PC-9 (cell line): ENCODE data around the gene ARHGAP8. TPM values are rescaled to one million over a fixed set of nuclear protein-coding genes. Genes with fewer than 3 reads are reported as not detected.

ENCODE experiments used
- BruUV-seq: library from RNA; stranded (reverse); fragments of 400-500 nt; replicated peaks from 2 replicates; lab custom pipeline; 2021; lab: Mats Ljungman, UMichigan
- CTCF ChIA-PET: fragments of 300-600 bp; sonication (Branson Sonifier 250); formaldehyde crosslinking; loops from one replicate; lab custom pipeline; 2022; ENCODE audit warnings: antibody characterized with exemption; lab: Charles Lee
- POLR2A ChIA-PET: fragments of 300-600 bp; sonication (Branson Sonifier 250); formaldehyde crosslinking; loops from one replicate; lab custom pipeline; 2022; ENCODE audit warnings: antibody characterized with exemption; ENCODE audit not compliant: unreplicated experiment; lab: Charles Lee
- DNase-seq, 2 experiments: peaks; one replicate each; pipeline versions ENCODE4 v3.0.0 to v3.0.0-alpha.2; 2015 to 2022; ENCODE audit warnings: mixed read lengths in 1 of 2
- H2AFZ ChIP-seq: fragments of 200-600 bp; sonication (generic); 2 replicates; pipeline ENCODE4 v1.8.1; 2017; ENCODE audit warnings: antibody characterized with exemption
- H3F3A ChIP-seq: fragments of 200-600 bp; sonication (generic); 2 replicates; pipeline ENCODE4 v1.8.1; 2017; ENCODE audit warnings: antibody characterized with exemption, mild to moderate bottlenecking, low read depth; ENCODE audit not compliant: insufficient read depth
- H3K27ac ChIP-seq: fragments of 200-600 bp; sonication (generic); 2 replicates; pipeline ENCODE4 v1.6.1; 2016; ENCODE audit warnings: mixed run types
- H3K27me3 ChIP-seq: fragments of 200-600 bp; sonication (generic); 2 replicates; pipeline ENCODE4 v1.6.1; 2016; ENCODE audit warnings: low read depth, mixed run types; ENCODE audit not compliant: insufficient read depth
- H3K36me3 ChIP-seq: fragments of 200-600 bp; sonication (generic); 2 replicates; pipeline ENCODE4 v1.6.1; 2016; ENCODE audit warnings: low read depth, mixed run types
- H3K4me1 ChIP-seq: fragments of 200-600 bp; sonication (generic); replicated peaks from 2 replicates; pipeline ENCODE4 v1.6.1; 2016; ENCODE audit warnings: mixed run types; ENCODE audit not compliant: insufficient read depth
- H3K4me2 ChIP-seq: fragments of 200-600 bp; sonication (generic); 2 replicates; pipeline ENCODE4 v1.6.1; 2017; ENCODE audit warnings: mixed run types
- H3K4me3 ChIP-seq: fragments of 200-600 bp; sonication (generic); 2 replicates; pipeline ENCODE4 v1.6.1; 2016; ENCODE audit warnings: mixed run types
- H3K79me2 ChIP-seq: fragments of 200-600 bp; sonication (generic); 2 replicates; pipeline ENCODE4 v1.6.1; 2017; ENCODE audit warnings: low read depth, mixed run types
- H3K9me2 ChIP-seq: fragments of 200-600 bp; sonication (generic); 2 replicates; pipeline ENCODE4 v1.8.1; 2017; ENCODE audit warnings: mild to moderate bottlenecking; ENCODE audit not compliant: insufficient read depth
- H3K9me3 ChIP-seq: fragments of 200-600 bp; sonication (generic); 2 replicates; pipeline ENCODE4 v1.8.1; 2016; ENCODE audit warnings: low read depth; ENCODE audit not compliant: insufficient read depth
- H4K20me1 ChIP-seq: fragments of 200-600 bp; sonication (generic); 2 replicates; pipeline ENCODE4 v1.8.1; 2017; ENCODE audit not compliant: insufficient read depth
- CTCF ChIP-seq: fragments of 200-600 bp; sonication (generic); conservative IDR thresholded peaks from 2 replicates; pipeline ENCODE4 v1.6.1; 2017; ENCODE audit warnings: mixed run types, antibody characterized with exemption, mild to moderate bottlenecking, moderate library complexity
- EZH2 ChIP-seq: fragments of 200-600 bp; sonication (generic); IDR thresholded peaks from 2 replicates; pipeline ENCODE4 v1.8.0; 2017; ENCODE audit warnings: antibody characterized with exemption, low read depth
- intact Hi-C: fragments of 100-400 bp; cut with micrococcal nuclease; formaldehyde crosslinking; loops from one replicate; pipeline ENCODE4 v1.10.0; 2022; ENCODE audit not compliant: unreplicated experiment
- total RNA-seq: library from RNA; stranded (reverse); gene quantifications from 2 replicates; pipeline ENCODE4 v1.2.3, GENCODE V29; 2021

The ARHGAP8 gene
- total RNA-seq, 1 experiment from 2014 or later = 114 TPM

GRCh38 chr22:44891293-44891747 is 138.9 kb downstream of the ARHGAP8 start:
- TF ChIP-seq EZH2 = no peak
- no peak for TF ChIP-seq CTCF
- Histone ChIP-seq H3K4me3 (no peak overlapping the region), H3K9me2 (no peaks in the 10 kb centered on the region), H2AFZ (no peak overlapping the region), H3K4me1 (no peaks in the 10 kb centered on the region), H3K27me3 (peaks cover 47% of the 10 kb centered on the region), H3K27ac (no peak overlapping the region), H3K4me2 (no peak overlapping the region), H3K79me2 (no peaks in the 10 kb centered on the region), H3K9me3 (no peaks in the 10 kb centered on the region), H3K36me3 (no peaks in the 10 kb centered on the region), H3F3A (no peaks in the 10 kb centered on the region), H4K20me1 (no peaks in the 10 kb centered on the region)
- DNase-seq = no peak
- ChIA-PET CTCF (no interaction called here), POLR2A (no interaction called here)
- no TSS peak for BruUV-seq
- intact Hi-C loops = no loop called here

GRCh38 chr22:44891791-44892190 is 139.4 kb downstream of the ARHGAP8 start:
- no peak overlapping the region for H2AFZ ChIP-seq
- H3K27me3 ChIP-seq = peaks cover 51% of the 10 kb centered on the region
- TF ChIP-seq CTCF (no peak), EZH2 (no peak)
- no peaks in the 10 kb centered on the region for H3K9me2 ChIP-seq
- H3K4me1 ChIP-seq = no peaks in the 10 kb centered on the region
- H3K9me3 ChIP-seq = no peaks in the 10 kb centered on the region
- ChIA-PET CTCF (no interaction called here), POLR2A (no interaction called here)
- no peak overlapping the region for H3K4me3 ChIP-seq
- no peak overlapping the region for H3K27ac ChIP-seq
- intact Hi-C loops = no loop called here
- no peak for DNase-seq
- H3K36me3 ChIP-seq = no peaks in the 10 kb centered on the region
- no peaks in the 10 kb centered on the region for H3F3A ChIP-seq
- BruUV-seq = no TSS peak
- no peaks in the 10 kb centered on the region for H4K20me1 ChIP-seq
- H3K79me2 ChIP-seq = no peaks in the 10 kb centered on the region
- no peak overlapping the region for H3K4me2 ChIP-seq

- no peak for TF ChIP-seq EZH2
- no peaks in the 10 kb centered on the region for H3K4me1 ChIP-seq
- H3K9me2 ChIP-seq = no peaks in the 10 kb centered on the region
- H3K27me3 ChIP-seq = peaks cover 51% of the 10 kb centered on the region
- no peaks in the 10 kb centered on the region for H4K20me1 ChIP-seq
- no peaks in the 10 kb centered on the region for H3F3A ChIP-seq
- no peak overlapping the region for H3K4me2 ChIP-seq
- H2AFZ ChIP-seq = no peak overlapping the region
- H3K4me3 ChIP-seq = no peak overlapping the region
- CTCF ChIA-PET = no interaction called here
- no peaks in the 10 kb centered on the region for H3K36me3 ChIP-seq
- no peaks in the 10 kb centered on the region for H3K9me3 ChIP-seq
- no peak overlapping the region for H3K27ac ChIP-seq
- H3K79me2 ChIP-seq = no peaks in the 10 kb centered on the region
- BruUV-seq = no TSS peak
- POLR2A ChIA-PET = no interaction called here
- DNase-seq = no peak
- intact Hi-C loops = no loop called here
Measured at GRCh38 chr22:44892243-44892642, 139.9 kb downstream of the ARHGAP8 start.
